ENCODE results near the gene CFAP92. TPM values are rescaled to one million over a fixed set of nuclear protein-coding genes. Genes with fewer than 3 reads are reported as not detected.
A peak's percentile ranks its signal among the peaks of the same experiment; 100 is the strongest.

Gene CFAP92
- not detected in 2 replicates for total RNA-seq (2014; rRNA removed)
- 0.02 TPM for polyA plus RNA-seq (2012)

GRCh38 chr3:128993461-128994172, at the start of gene CFAP92:
Gene CFAP92, minus strand, starts transcription at chr3:128994076. Its CDS starts 772 bp downstream, at chr3:128993304.
- DNase-seq (ENCODE audit: low read depth), result peak; percentile 45

GRCh38 chr3:129040579-129041300, 46.9 kb upstream of the CFAP92 start:
- DNase-seq (ENCODE audit: low read depth), result no peak

- no peak for DNase-seq (ENCODE audit: low read depth)
Observed at GRCh38 chr3:129040039-129040336, 46.1 kb upstream of the CFAP92 start.

- peak; percentile 74 for DNase-seq (ENCODE audit: low read depth)
Observed at GRCh38 chr3:129039271-129040038, 45.6 kb upstream of the CFAP92 start.

- DNase-seq (ENCODE audit: low read depth), result no peak
Observed at GRCh38 chr3:129038121-129038855, 44.4 kb upstream of the CFAP92 start.

- no peak for DNase-seq (ENCODE audit: low read depth)
Observed at GRCh38 chr3:129037093-129037419, 43.2 kb upstream of the CFAP92 start.

- DNase-seq (ENCODE audit: low read depth), result no peak
Observed at GRCh38 chr3:129036222-129037092, 42.6 kb upstream of the CFAP92 start.

- DNase-seq (ENCODE audit: low read depth), result no peak
Observed at GRCh38 chr3:129035360-129036221, 41.7 kb upstream of the CFAP92 start.

- no peak for DNase-seq (ENCODE audit: low read depth)
Observed at GRCh38 chr3:129034642-129035041, 40.8 kb upstream of the CFAP92 start.

GRCh38 chr3:129033633-129034321, 39.9 kb upstream of the CFAP92 start:
- no peak for DNase-seq (ENCODE audit: low read depth)

GRCh38 chr3:129033151-129033550, 39.3 kb upstream of the CFAP92 start:
- DNase-seq (ENCODE audit: low read depth), result no peak

- DNase-seq (ENCODE audit: low read depth), result no peak
Observed at GRCh38 chr3:129032716-129033115, 38.8 kb upstream of the CFAP92 start.

- peak; percentile 31 for DNase-seq (ENCODE audit: low read depth)
Observed at GRCh38 chr3:129031476-129032215, 37.8 kb upstream of the CFAP92 start.

GRCh38 chr3:129030611-129031010, 36.7 kb upstream of the CFAP92 start:
- DNase-seq (ENCODE audit: low read depth), result no peak

- DNase-seq (ENCODE audit: low read depth), result no peak
Observed at GRCh38 chr3:129028866-129029265, 35.0 kb upstream of the CFAP92 start.

- no peak for DNase-seq (ENCODE audit: low read depth)
Observed at GRCh38 chr3:129027544-129027880, 33.6 kb upstream of the CFAP92 start.

- peak; percentile 70 for DNase-seq (ENCODE audit: low read depth)
Observed at GRCh38 chr3:129026728-129027543, 33.1 kb upstream of the CFAP92 start.
